GM23338 (cell line): Measurements from ENCODE around the gene ASPRV1. TPM values are rescaled to one million over a fixed set of nuclear protein-coding genes. Genes with fewer than 3 reads are reported as not detected.

Experiments
- ATAC-seq: fragments of 200-7000 bp; cut with Tn5 transposase; 3 replicates; pipeline ENCODE4 v1.9.1; 2020
- DNase-seq: peaks from one replicate; pipeline ENCODE4 v3.0.0-alpha.2; 2015; ENCODE audit warnings: low spot score
- H2AFZ ChIP-seq: fragments of 200-600 bp; sonication (generic); 2 replicates; pipeline ENCODE4 v1.8.0; 2016; ENCODE audit warnings: antibody characterized with exemption, mild to moderate bottlenecking, moderate library complexity
- H3F3A ChIP-seq: fragments of 200-600 bp; sonication (generic); replicated peaks from 2 replicates; pipeline ENCODE4 v1.8.0; 2017; ENCODE audit warnings: antibody characterized with exemption, mixed run types, low read depth
- H3K27ac ChIP-seq: fragments of 200-600 bp; sonication (generic); 2 replicates; pipeline ENCODE4 v1.6.1; 2016; ENCODE audit warnings: low read depth
- H3K27me3 ChIP-seq: fragments of 200-600 bp; sonication (generic); 2 replicates; pipeline ENCODE4 v1.8.0; 2016; ENCODE audit warnings: mild to moderate bottlenecking, mixed run types, moderate library complexity; ENCODE audit not compliant: insufficient read depth
- H3K36me3 ChIP-seq: fragments of 200-600 bp; sonication (generic); 2 replicates; pipeline ENCODE4 v1.8.0; 2016; ENCODE audit warnings: mild to moderate bottlenecking; ENCODE audit not compliant: insufficient read depth
- H3K4me1 ChIP-seq: fragments of 200-600 bp; sonication (generic); 2 replicates; pipeline ENCODE4 v1.8.0; 2016; ENCODE audit warnings: mild to moderate bottlenecking, moderate library complexity; ENCODE audit not compliant: insufficient read depth
- H3K4me2 ChIP-seq: fragments of 200-600 bp; sonication (generic); 2 replicates; pipeline ENCODE4 v1.7.1; 2017; ENCODE audit warnings: mixed run types
- H3K4me3 ChIP-seq: fragments of 200-600 bp; sonication (generic); 2 replicates; pipeline ENCODE4 v1.6.1; 2016; ENCODE audit warnings: mixed run types
- H3K79me2 ChIP-seq: fragments of 200-600 bp; sonication (generic); replicated peaks from 2 replicates; pipeline ENCODE4 v1.8.0; 2017; ENCODE audit warnings: mild to moderate bottlenecking; ENCODE audit not compliant: insufficient read depth
- H3K9me2 ChIP-seq: fragments of 200-600 bp; sonication (generic); 2 replicates; pipeline ENCODE4 v1.8.0; 2017; ENCODE audit not compliant: insufficient read depth
- H4K20me1 ChIP-seq: fragments of 200-600 bp; sonication (generic); replicated peaks from 2 replicates; pipeline ENCODE4 v1.8.0; 2017; ENCODE audit warnings: mild to moderate bottlenecking; ENCODE audit not compliant: insufficient read depth
- H3K27ac Mint-ChIP-seq: 2 replicates; pipeline ENCODE4 v1.8.0; 2020; ENCODE audit warnings: inconsistent platforms, mild to moderate bottlenecking, moderate library complexity, mixed read lengths
- H3K27me3 Mint-ChIP-seq: 3 replicates; pipeline ENCODE4 v1.8.0; 2022; ENCODE audit warnings: low read depth, mild to moderate bottlenecking, moderate library complexity, mixed read lengths, inconsistent platforms; ENCODE audit not compliant: insufficient read depth, poor library complexity
- H3K36me3 Mint-ChIP-seq: 3 replicates; pipeline ENCODE4 v1.8.0; 2021; ENCODE audit warnings: low read depth, mild to moderate bottlenecking, inconsistent platforms, moderate library complexity, mixed read lengths
- H3K4me1 Mint-ChIP-seq: 3 replicates; pipeline ENCODE4 v1.8.0; 2020; ENCODE audit warnings: mild to moderate bottlenecking, inconsistent platforms, mixed read lengths
- H3K4me3 Mint-ChIP-seq: 3 replicates; pipeline ENCODE4 v1.8.0; 2021; ENCODE audit warnings: moderate library complexity, mild to moderate bottlenecking, inconsistent platforms, mixed read lengths
- H3K9me3 Mint-ChIP-seq: 3 replicates; pipeline ENCODE4 v1.8.0; 2020; ENCODE audit warnings: moderate library complexity, mild to moderate bottlenecking, inconsistent platforms, mixed read lengths
- CREB1 ChIP-seq: fragments of 250-450 bp; sonication (Bioruptor Pico); IDR thresholded peaks from 2 replicates; pipeline ENCODE4 v1.5.0; 2020; ENCODE audit warnings: low read depth, mild to moderate bottlenecking, moderate library complexity
- CTCF ChIP-seq, 2 experiments: fragments of 200-600 bp in 1 of 2; sonication (generic) in 1 of 2; conservative IDR thresholded peaks; 2 replicates each; pipeline versions ENCODE4 v1.5.1 to v1.6.1; 2016 to 2017; ENCODE audit warnings: antibody characterized with exemption in 2 of 2, low read depth in 2 of 2, mild to moderate bottlenecking in 2 of 2, moderate library complexity in 1 of 2
- ETS1 ChIP-seq: IDR thresholded peaks from 2 replicates; pipeline ENCODE4 v1.6.1; 2016; ENCODE audit warnings: antibody characterized with exemption
- EZH2 ChIP-seq: fragments of 200-600 bp; sonication (generic); IDR thresholded peaks from one replicate; pipeline ENCODE4 v1.8.0; 2017; ENCODE audit warnings: antibody characterized with exemption, mild to moderate bottlenecking, low read depth; ENCODE audit not compliant: unreplicated experiment
- EZH2phosphoT487 ChIP-seq: fragments of 200-600 bp; sonication (generic); IDR thresholded peaks from one replicate; pipeline ENCODE4 v1.8.1; 2018; ENCODE audit warnings: antibody characterized with exemption; ENCODE audit not compliant: unreplicated experiment
- JUNB ChIP-seq: IDR thresholded peaks from one replicate; pipeline ENCODE4 v1.6.1; 2016; ENCODE audit warnings: antibody characterized with exemption; ENCODE audit not compliant: unreplicated experiment
- NANOG ChIP-seq: IDR thresholded peaks from 2 replicates; pipeline ENCODE4 v1.6.1; 2016; ENCODE audit warnings: antibody characterized with exemption, borderline replicate concordance
- POLR2AphosphoS5 ChIP-seq: IDR thresholded peaks from 2 replicates; pipeline ENCODE4 v1.6.1; 2016; ENCODE audit warnings: antibody characterized with exemption, low read depth
- REST ChIP-seq: IDR thresholded peaks from one replicate; pipeline ENCODE4 v1.6.1; 2018; ENCODE audit warnings: antibody characterized with exemption; ENCODE audit not compliant: unreplicated experiment
- STAT1 ChIP-seq: IDR thresholded peaks from one replicate; pipeline ENCODE4 v1.6.1; 2016; ENCODE audit warnings: antibody characterized with exemption; ENCODE audit not compliant: unreplicated experiment
- ZNF114 ChIP-seq: fragments of 250-450 bp; sonication (Bioruptor Pico); IDR thresholded peaks from 2 replicates; pipeline ENCODE4 v1.5.0; 2020; ENCODE audit warnings: mild to moderate bottlenecking, moderate library complexity
- ZNF331 ChIP-seq: fragments of 250-450 bp; sonication (Bioruptor Pico); IDR thresholded peaks from 2 replicates; pipeline ENCODE4 v1.5.0; 2020; ENCODE audit warnings: low read depth, mild to moderate bottlenecking, moderate library complexity
- ZNF462 ChIP-seq: fragments of 250-450 bp; sonication (Bioruptor Pico); IDR thresholded peaks from 2 replicates; pipeline ENCODE4 v1.5.0; 2020; ENCODE audit warnings: mild to moderate bottlenecking, moderate library complexity
- polyA plus RNA-seq: library from polyadenylated mRNA; unstranded; fragments of >200 nt; fragmentation: Nextera tagmentation; extraction: Ambion mirVana; gene quantifications from 2 replicates; pipeline ENCODE4 v1.2.1, GENCODE V29; 2016
- total RNA-seq: library from RNA; depleted of rRNA; stranded (reverse); fragments of >200 nt; shearing (Covaris generic); gene quantifications from 2 replicates; pipeline ENCODE4 v1.2.3, GENCODE V29; 2014

ASPRV1 gene
- total and polyA plus RNA-seq, 2 experiments from 2014 or later: 0.60 to 1.4 TPM

GRCh38 chr2:69946351-69947324, 14.8 kb downstream of the ASPRV1 start:
- 0 out of 2 replicates have a peak, but pooled peaks cover 3% of the 10 kb centered on the region for H3F3A ChIP-seq
- no peaks in the 10 kb centered on the region for H3K9me2 ChIP-seq
- no peak overlapping the region for H3K4me3 Mint-ChIP-seq
- H3K4me2 ChIP-seq: no peak overlapping the region
- no peaks in the 10 kb centered on the region for H4K20me1 ChIP-seq
- H3K4me3 ChIP-seq: no peak overlapping the region
- no peaks in the 10 kb centered on the region for H3K36me3 ChIP-seq
- H3K9me3 Mint-ChIP-seq: no peaks in the 10 kb centered on the region
- H3K27me3 ChIP-seq: no peaks in the 10 kb centered on the region
- peaks cover 6% of the 10 kb centered on the region; the same call in 2 of the 3 replicates for H3K4me1 Mint-ChIP-seq
- H3K4me1 ChIP-seq: no peaks in the 10 kb centered on the region
- no peaks in the 10 kb centered on the region for H3K36me3 Mint-ChIP-seq
- DNase-seq (no peak), ATAC-seq (no peak)
- H3K27ac ChIP-seq: no peak overlapping the region
- H3K27me3 Mint-ChIP-seq: peaks cover 5% of the 10 kb centered on the region
- TF ChIP-seq EZH2phosphoT487: no peak
- TF ChIP-seq NANOG: no peak
- no peak for TF ChIP-seq ZNF114
- no peak for TF ChIP-seq ZNF331 (CRISPR knock-in tag)
- no peak for TF ChIP-seq STAT1
- no peak for TF ChIP-seq REST
- no peak for TF ChIP-seq CTCF (conservative IDR thresholded peaks at IDR 0.05; ENCODE audit: low read depth in 2 of 2)
- no peak for TF ChIP-seq ZNF462 (CRISPR knock-in tag)
- TF ChIP-seq ETS1: no peak
- no peak for TF ChIP-seq EZH2
- no peak for TF ChIP-seq JUNB
- TF ChIP-seq CREB1 (CRISPR knock-in tag): no peak
- no peak for TF ChIP-seq POLR2AphosphoS5
- no peaks in the 10 kb centered on the region for H3K79me2 ChIP-seq
- no peak overlapping the region for H3K27ac Mint-ChIP-seq
- 0 out of 2 replicates have a peak overlapping the region, but pooled peaks have one; percentile 23 for H2AFZ ChIP-seq
